HL-60/S4 treated with retinoic acid at 250 ng/mL for 4 days and 3 days (cell line): ENCODE data around the gene CCDC13.

Experiments used
- in situ Hi-C: fragments of 300-500 bp; cut with MboI; formaldehyde crosslinking; loops from 2 replicates; pipeline ENCODE4 v1.7.0; 2022; ENCODE audit warnings: low sequenced_read_pairs

CCDC13 gene

GRCh38 chr3:42800251-42800650 lies 27.2 kb upstream of the CCDC13 start:
- in situ Hi-C loops, result no loop called here

GRCh38 chr3:42799376-42799775 lies 26.3 kb upstream of the CCDC13 start:
- in situ Hi-C loops, result no loop called here

GRCh38 chr3:42796332-42796885 lies 23.4 kb upstream of the CCDC13 start:
- in situ Hi-C loops, result no loop called here

- in situ Hi-C loops, result no loop called here
These were observed 22.6 kb upstream of the CCDC13 start for GRCh38 chr3:42795621-42796181.

GRCh38 chr3:42790714-42791229 lies 17.7 kb upstream of the CCDC13 start:
- in situ Hi-C loops, result no loop called here

- in situ Hi-C loops, result no loop called here
These were observed 13.6 kb upstream of the CCDC13 start for GRCh38 chr3:42786631-42787030.

- in situ Hi-C loops, result no loop called here
These were observed 13.2 kb upstream of the CCDC13 start for GRCh38 chr3:42786212-42786611.

GRCh38 chr3:42780892-42781700 lies 8.0 kb upstream of the CCDC13 start:
- in situ Hi-C loops, result no loop called here

- in situ Hi-C loops, result no loop called here
These were observed 7.3 kb upstream of the CCDC13 start for GRCh38 chr3:42780398-42780797.

- in situ Hi-C loops, result no loop called here
These were observed 5.6 kb upstream of the CCDC13 start for GRCh38 chr3:42778644-42779043.

- in situ Hi-C loops, result no loop called here
These were observed 327 bp upstream of the CCDC13 start for GRCh38 chr3:42773409-42773751.

GRCh38 chr3:42771271-42771670 lies 1.8 kb downstream of the CCDC13 start:
- in situ Hi-C loops, result no loop called here

GRCh38 chr3:42769477-42770131 lies 3.4 kb downstream of the CCDC13 start:
- in situ Hi-C loops, result no loop called here

- in situ Hi-C loops, result no loop called here
These were observed 8.3 kb downstream of the CCDC13 start for GRCh38 chr3:42764561-42765295.

GRCh38 chr3:42764115-42764514 lies 8.9 kb downstream of the CCDC13 start:
- in situ Hi-C loops, result no loop called here

GRCh38 chr3:42763021-42763420 lies 10.0 kb downstream of the CCDC13 start:
- in situ Hi-C loops, result no loop called here

GRCh38 chr3:42762046-42762724 lies 10.9 kb downstream of the CCDC13 start:
- in situ Hi-C loops, result no loop called here

- in situ Hi-C loops, result no loop called here
These were observed 14.9 kb downstream of the CCDC13 start for GRCh38 chr3:42758126-42758525.

- in situ Hi-C loops, result no loop called here
These were observed 16.3 kb downstream of the CCDC13 start for GRCh38 chr3:42756681-42757213.
